Ovary (tissue), 3 donors: ENCODE results near the gene SPARCL1.

ENCODE experiments used
- CTCF ChIP-seq, 3 donors: fragments of 450-650 bp in 2 of 3; fragments of 200-600 bp in 1 of 3; IDR thresholded peaks; one replicate each; pipeline versions ENCODE4 v1.5.1 to v1.8.0; 2016 to 2022; ENCODE audit warnings: antibody characterized with exemption in 3 of 3, mild to moderate bottlenecking in 1 of 3
- EP300 ChIP-seq: sonication (generic); formaldehyde crosslinking; IDR thresholded peaks from one replicate; pipeline ENCODE4 v1.6.1; 2017; ENCODE audit warnings: antibody characterized with exemption
- POLR2A ChIP-seq: fragments of 450-650 bp; IDR thresholded peaks from one replicate; pipeline ENCODE4 v1.6.1; 2017; ENCODE audit warnings: antibody characterized with exemption, mild to moderate bottlenecking, moderate library complexity
- donor health status: DM: no; HTN: no; CAD: no.

GRCh38 chr4:87559090-87559837 lies 30.1 kb upstream of the SPARCL1 start:
- no peak for TF ChIP-seq POLR2A
- no peak for TF ChIP-seq CTCF (IDR thresholded peaks at IDR 0.05)
- TF ChIP-seq EP300: no peak
